WERI-Rb-1 (cell line): ENCODE results near the gene AKR1C3.
"Not testable (repeated sequence)": the region's sequence is repeated elsewhere in the genome, so short reads cannot be mapped to it uniquely, and the experiment has no call there.

Experiments
- DNase-seq: peaks from one replicate; pipeline ENCODE4 v3.0.0-alpha.2; 2020
- H3K27ac ChIP-seq: fragments of 250-450 bp; sonication (Bioruptor Pico); 2 replicates; pipeline ENCODE4 v1.5.1; 2020; ENCODE audit warnings: mild to moderate bottlenecking, moderate library complexity
- H3K27me3 ChIP-seq: fragments of 250-450 bp; sonication (Bioruptor Pico); 2 replicates; pipeline ENCODE4 v1.5.1; 2021; ENCODE audit warnings: mild to moderate bottlenecking, low read depth, moderate library complexity; ENCODE audit not compliant: insufficient read depth, severe bottlenecking
- H3K36me3 ChIP-seq: fragments of 250-450 bp; sonication (Bioruptor Pico); 2 replicates; pipeline ENCODE4 v1.5.1; 2020; ENCODE audit warnings: mild to moderate bottlenecking, moderate library complexity
- H3K4me3 ChIP-seq: 2 replicates; pipeline ENCODE4 v1.5.1; 2011; ENCODE audit warnings: low read depth, mild to moderate bottlenecking, control low read depth, low read length
- H3K9me3 ChIP-seq: fragments of 250-450 bp; sonication (Bioruptor Pico); 2 replicates; pipeline ENCODE4 v1.5.1; 2021; ENCODE audit warnings: mild to moderate bottlenecking, moderate library complexity; ENCODE audit not compliant: severe bottlenecking
- CTCF ChIP-seq: IDR thresholded peaks from 2 replicates; pipeline ENCODE4 v1.5.1; 2011; ENCODE audit warnings: low read depth, mild to moderate bottlenecking, control low read depth, inconsistent platforms, low read length

The AKR1C3 gene

GRCh38 chr10:5094265-5095205 lies at the start of gene AKR1C3:
AKR1C3 (plus strand) TSS chr10:5094414; CDS start chr10:5094445, 31 bp downstream.
- no peak for TF ChIP-seq CTCF
- Histone ChIP-seq H3K36me3 (no peaks in the 10 kb centered on the region), H3K9me3 (no peaks in the 10 kb centered on the region), H3K27ac (no peak within 1 kb of the TSS), H3K4me3 (no peak within 1 kb of the TSS), H3K27me3 (no peaks in the 10 kb centered on the region)
- no peak for DNase-seq

- no peak overlapping the region for H3K27ac ChIP-seq
- no peaks in the 10 kb centered on the region for H3K27me3 ChIP-seq
- H3K36me3 ChIP-seq = no peaks in the 10 kb centered on the region
- H3K9me3 ChIP-seq = no peaks in the 10 kb centered on the region
- no peak for TF ChIP-seq CTCF
- no peak for DNase-seq
- no peak overlapping the region for H3K4me3 ChIP-seq
These were observed 49.1 kb upstream of the AKR1C3 start for GRCh38 chr10:5045095-5045494.

- no peak for DNase-seq
These were observed 47.8 kb upstream of the AKR1C3 start for GRCh38 chr10:5046410-5046809.

GRCh38 chr10:5047055-5047454 lies 47.2 kb upstream of the AKR1C3 start:
- not testable (repeated sequence) for H3K9me3 ChIP-seq, H3K36me3 ChIP-seq, H3K27ac ChIP-seq, H3K4me3 ChIP-seq, DNase-seq, H3K27me3 ChIP-seq

More at GRCh38 chr10:5046410-5046809, 47.8 kb upstream of the AKR1C3 start:
- Histone ChIP-seq H3K27ac (no peak overlapping the region), H3K36me3 (no peaks in the 10 kb centered on the region), H3K9me3 (no peaks in the 10 kb centered on the region), H3K4me3 (no peak overlapping the region), H3K27me3 (peaks cover 2% of the 10 kb centered on the region)
- no peak for TF ChIP-seq CTCF

- DNase-seq = no peak
- Histone ChIP-seq H3K9me3 (no peaks in the 10 kb centered on the region), H3K4me3 (no peak overlapping the region), H3K27me3 (peaks cover 2% of the 10 kb centered on the region), H3K27ac (no peak overlapping the region), H3K36me3 (no peaks in the 10 kb centered on the region)
- TF ChIP-seq CTCF = no peak
These were observed 46.1 kb upstream of the AKR1C3 start for GRCh38 chr10:5047912-5048628.

- not testable (repeated sequence) for H3K9me3 ChIP-seq, H3K4me3 ChIP-seq, DNase-seq, H3K27me3 ChIP-seq, H3K36me3 ChIP-seq, H3K27ac ChIP-seq
These were observed 41.2 kb upstream of the AKR1C3 start for GRCh38 chr10:5052951-5053500.

GRCh38 chr10:5054831-5055230 lies 39.4 kb upstream of the AKR1C3 start:
- not testable (repeated sequence) for H3K27ac ChIP-seq, H3K36me3 ChIP-seq, H3K4me3 ChIP-seq, H3K9me3 ChIP-seq, DNase-seq, H3K27me3 ChIP-seq

- not testable (repeated sequence) for H3K36me3 ChIP-seq, DNase-seq, H3K27me3 ChIP-seq, H3K27ac ChIP-seq, H3K9me3 ChIP-seq, H3K4me3 ChIP-seq
These were observed 34.9 kb upstream of the AKR1C3 start for GRCh38 chr10:5059267-5059666.

GRCh38 chr10:5060791-5061190 lies 33.4 kb upstream of the AKR1C3 start:
- H3K9me3 ChIP-seq, H3K27ac ChIP-seq, H3K27me3 ChIP-seq, H3K36me3 ChIP-seq, H3K4me3 ChIP-seq, DNase-seq: not testable (repeated sequence)
